Liver (tissue), 9 donors: Measurements from ENCODE around the gene CATSPERE. TPM values are rescaled to one million over a fixed set of nuclear protein-coding genes. Genes with fewer than 3 reads are reported as not detected.

Experiments used
- DNase-seq: peaks from one replicate; pipeline ENCODE4 v3.0.0-alpha.2; 2017; ENCODE audit warnings: low spot score
- H3K27ac ChIP-seq, 2 donors: one replicate each; pipeline ENCODE4 v1.7.0; 2013; ENCODE audit warnings: inconsistent platforms in 2 of 2, low read length in 2 of 2, control low read depth in 1 of 2, low read depth in 1 of 2, mild to moderate bottlenecking in 1 of 2
- H3K27me3 ChIP-seq, 4 donors: one replicate each; pipeline versions ENCODE4 v1.6.1 to v1.7.0; 2013; ENCODE audit warnings: low read length in 3 of 4, inconsistent platforms in 1 of 4, mild to moderate bottlenecking in 1 of 4, moderate library complexity in 1 of 4; ENCODE audit not compliant: control insufficient read depth in 4 of 4, insufficient read depth in 4 of 4
- H3K36me3 ChIP-seq, 4 donors: one replicate each; pipeline versions ENCODE4 v1.6.1 to v1.7.0; 2013; ENCODE audit warnings: low read length in 3 of 4, mild to moderate bottlenecking in 3 of 4, low read depth in 1 of 4, moderate library complexity in 1 of 4; ENCODE audit not compliant: control insufficient read depth in 4 of 4, insufficient read depth in 3 of 4
- H3K4me1 ChIP-seq, 4 donors: one replicate each; pipeline versions ENCODE4 v1.6.1 to v1.7.0; 2013; ENCODE audit warnings: low read length in 3 of 4, mild to moderate bottlenecking in 3 of 4, moderate library complexity in 1 of 4; ENCODE audit not compliant: control insufficient read depth in 4 of 4, insufficient read depth in 4 of 4
- H3K4me3 ChIP-seq, 3 donors: one replicate each; pipeline versions ENCODE4 v1.6.1 to v1.7.0; 2013; ENCODE audit warnings: low read length in 3 of 3, control low read depth in 1 of 3, low read depth in 1 of 3, mild to moderate bottlenecking in 1 of 3
- H3K9ac ChIP-seq, 2 donors: one replicate each; pipeline ENCODE4 v1.7.0; 2013; ENCODE audit warnings: low read length in 2 of 2, mild to moderate bottlenecking in 2 of 2, moderate library complexity in 2 of 2, control low read depth in 1 of 2, low read depth in 1 of 2
- H3K9me3 ChIP-seq, 4 donors: one replicate each; pipeline versions ENCODE4 v1.6.1 to v1.7.0; 2013; ENCODE audit warnings: low read length in 3 of 4; ENCODE audit not compliant: control insufficient read depth in 4 of 4
- ATF3 ChIP-seq: IDR thresholded peaks from 2 replicates; pipeline ENCODE4 v1.6.1; 2016; ENCODE audit warnings: antibody characterized with exemption
- EGR1 ChIP-seq, 2 donors: IDR thresholded peaks; 2 replicates each; pipeline ENCODE4 v1.6.1; 2016 to 2018; ENCODE audit warnings: antibody characterized with exemption in 2 of 2, low read depth in 2 of 2
- FOXA1 ChIP-seq: IDR thresholded peaks from 2 replicates; pipeline ENCODE4 v1.6.1; 2016; ENCODE audit warnings: antibody characterized with exemption
- FOXA2 ChIP-seq: IDR thresholded peaks from 2 replicates; pipeline ENCODE4 v1.6.1; 2016; ENCODE audit warnings: antibody characterized with exemption
- GABPA ChIP-seq, 2 donors: IDR thresholded peaks in 1 of 2; conservative IDR thresholded peaks in 1 of 2; 2 replicates each; pipeline ENCODE4 v1.6.1; 2016; ENCODE audit warnings: antibody characterized with exemption in 2 of 2, mild to moderate bottlenecking in 1 of 2, moderate library complexity in 1 of 2
- HNF4A ChIP-seq, 2 donors: conservative IDR thresholded peaks; 2 replicates each; pipeline ENCODE4 v1.6.1; 2016; ENCODE audit warnings: antibody characterized with exemption in 2 of 2, mild to moderate bottlenecking in 2 of 2
- JUND ChIP-seq, 2 donors: IDR thresholded peaks; 2 replicates each; pipeline ENCODE4 v1.6.1; 2016; ENCODE audit warnings: antibody characterized with exemption in 2 of 2
- MAX ChIP-seq: IDR thresholded peaks from 2 replicates; pipeline ENCODE4 v1.6.1; 2016; ENCODE audit warnings: antibody characterized with exemption
- REST ChIP-seq: IDR thresholded peaks from 2 replicates; pipeline ENCODE4 v1.6.1; 2016; ENCODE audit warnings: antibody characterized with exemption, mild to moderate bottlenecking
- RXRA ChIP-seq, 2 donors: IDR thresholded peaks; 2 replicates each; pipeline ENCODE4 v1.6.1; 2017 to 2018; ENCODE audit warnings: antibody characterized with exemption in 2 of 2, mild to moderate bottlenecking in 1 of 2
- SP1 ChIP-seq: IDR thresholded peaks from 2 replicates; pipeline ENCODE4 v1.6.1; 2018; ENCODE audit warnings: antibody characterized with exemption, mild to moderate bottlenecking
- YY1 ChIP-seq: IDR thresholded peaks from 2 replicates; pipeline ENCODE4 v1.6.1; 2016; ENCODE audit warnings: antibody characterized with exemption, mild to moderate bottlenecking
- ZBTB33 ChIP-seq: IDR thresholded peaks from 2 replicates; pipeline ENCODE4 v1.6.1; 2016; ENCODE audit warnings: antibody characterized with exemption
- WGBS: extraction: QIAGEN DNeasy Blood & Tissue Kit; methylation state at CpG from one replicate; pipeline ENCODE4 v1.1.7; 2013; 5-methylcytosine and 5-hydroxymethylcytosine counted together
- polyA plus RNA-seq, 2 donors: library from polyadenylated mRNA; stranded (reverse) in 1 of 2; unstranded in 1 of 2; fragments of 200-250 nt in 1 of 2; fragments of >200 nt in 1 of 2; fragmentation: Nextera tagmentation in 1 of 2; extraction: Ambion mirVana in 1 of 2; gene quantifications; one replicate each; pipeline versions ENCODE4 v1.2.1 to v1.2.3, GENCODE V29; 2013 to 2015
- total RNA-seq, 2 donors: library from RNA; depleted of rRNA; stranded (reverse); fragments of >200 nt; gene quantifications; one replicate each; pipeline ENCODE4 v1.2.3, GENCODE V29; 2014
- donor health status: healthy.
- donor health status: healthy.
- donor health status: healthy.
- donor health status: healthy.
- donor health status: healthy.

CATSPERE gene
- total and polyA plus RNA-seq, 4 donors = 0.15 to 0.79 (median 0.53) TPM

GRCh38 chr1:244552336-244552735, 91.3 kb downstream of the CATSPERE start:
- Histone ChIP-seq H3K36me3 (no peaks in the 10 kb centered on the region), H3K27ac (no peak overlapping the region), H3K4me3 (no peak overlapping the region), H3K4me1 (no peaks in the 10 kb centered on the region), H3K9ac (no peak overlapping the region), H3K27me3 (no peaks in the 10 kb centered on the region), H3K9me3 (peaks cover 1 to 4% (median 2%) of the 10 kb centered on the region in 4 donors)
- DNase-seq = no peak
- 82% methylated on average over 6 of the region's 6 CpGs for WGBS
- TF ChIP-seq MAX (no peak), SP1 (no peak), RXRA (IDR thresholded peaks at IDR 0.05) (no peak), REST (no peak), ZBTB33 (no peak), HNF4A (conservative IDR thresholded peaks at IDR 0.05) (no peak), EGR1 (IDR thresholded peaks at IDR 0.05; ENCODE audit: low read depth in 2 of 2) (no peak), FOXA2 (no peak), FOXA1 (no peak), JUND (IDR thresholded peaks at IDR 0.05) (no peak), GABPA (IDR thresholded peaks at IDR 0.05 in 1 of 2, conservative IDR thresholded peaks at IDR 0.05 in 1 of 2) (no peak), YY1 (no peak)

- Histone ChIP-seq H3K9me3 (peaks cover 2 to 4% (median 2%) of the 10 kb centered on the region in 4 donors), H3K27me3 (no peaks in the 10 kb centered on the region), H3K36me3 (no peaks in the 10 kb centered on the region), H3K4me1 (no peaks in the 10 kb centered on the region), H3K27ac (no peak overlapping the region), H3K9ac (no peak overlapping the region), H3K4me3 (no peak overlapping the region)
- no peak for TF ChIP-seq ATF3
- no peak for TF ChIP-seq SP1
- TF ChIP-seq RXRA (IDR thresholded peaks at IDR 0.05) = no peak
- TF ChIP-seq EGR1 (IDR thresholded peaks at IDR 0.05; ENCODE audit: low read depth in 2 of 2) = no peak
- TF ChIP-seq REST = no peak
- no peak for TF ChIP-seq FOXA2
- DNase-seq = no peak
- WGBS = 100% methylated on average over 1 of the region's 1 CpG
Observed at GRCh38 chr1:244556263-244556662, 95.2 kb downstream of the CATSPERE start.
